Fibroblast of lung (primary cell): ENCODE measurements around the gene PIP4K2A.

Experiments used
- EZH2 ChIP-seq: IDR thresholded peaks from 2 replicates; pipeline ENCODE4 v1.5.1; 2012; ENCODE audit warnings: low read length, control low read depth, mild to moderate bottlenecking; ENCODE audit errors: missing control alignments
- TF ChIP-seq, protein P1 (sequence below), 2 donors: IDR thresholded peaks in 1 of 2; conservative IDR thresholded peaks in 1 of 2; 1 replicate in 1 of 2; 2 replicates in 1 of 2; pipeline ENCODE4 v1.5.1; 2011 to 2012; ENCODE audit warnings: low read length in 2 of 2, control low read depth in 1 of 2, inconsistent platforms in 1 of 2, low read depth in 1 of 2, mild to moderate bottlenecking in 1 of 2

DNA sequence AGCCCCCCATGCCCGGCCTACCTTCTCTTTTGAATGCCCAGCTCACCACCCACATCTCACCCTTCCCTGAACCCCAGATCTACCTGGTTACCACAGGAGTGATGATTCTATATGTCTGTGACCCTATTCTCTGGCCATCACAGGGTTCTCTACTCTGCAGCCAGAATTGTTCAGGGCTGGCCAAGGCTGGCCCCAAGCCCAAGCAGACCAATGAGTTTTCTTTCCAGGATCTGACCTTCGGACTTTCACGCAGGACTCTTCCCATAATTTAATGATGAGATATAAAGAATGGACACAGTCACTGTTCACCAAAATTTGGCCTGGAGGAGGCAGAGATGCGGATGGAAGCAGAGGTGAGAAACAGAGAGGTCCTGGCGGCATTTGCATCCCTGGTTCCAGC lies 72.6 kb downstream of the PIP4K2A start:
- TF ChIP-seq, protein P1, sequence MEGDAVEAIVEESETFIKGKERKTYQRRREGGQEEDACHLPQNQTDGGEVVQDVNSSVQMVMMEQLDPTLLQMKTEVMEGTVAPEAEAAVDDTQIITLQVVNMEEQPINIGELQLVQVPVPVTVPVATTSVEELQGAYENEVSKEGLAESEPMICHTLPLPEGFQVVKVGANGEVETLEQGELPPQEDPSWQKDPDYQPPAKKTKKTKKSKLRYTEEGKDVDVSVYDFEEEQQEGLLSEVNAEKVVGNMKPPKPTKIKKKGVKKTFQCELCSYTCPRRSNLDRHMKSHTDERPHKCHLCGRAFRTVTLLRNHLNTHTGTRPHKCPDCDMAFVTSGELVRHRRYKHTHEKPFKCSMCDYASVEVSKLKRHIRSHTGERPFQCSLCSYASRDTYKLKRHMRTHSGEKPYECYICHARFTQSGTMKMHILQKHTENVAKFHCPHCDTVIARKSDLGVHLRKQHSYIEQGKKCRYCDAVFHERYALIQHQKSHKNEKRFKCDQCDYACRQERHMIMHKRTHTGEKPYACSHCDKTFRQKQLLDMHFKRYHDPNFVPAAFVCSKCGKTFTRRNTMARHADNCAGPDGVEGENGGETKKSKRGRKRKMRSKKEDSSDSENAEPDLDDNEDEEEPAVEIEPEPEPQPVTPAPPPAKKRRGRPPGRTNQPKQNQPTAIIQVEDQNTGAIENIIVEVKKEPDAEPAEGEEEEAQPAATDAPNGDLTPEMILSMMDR (conservative IDR thresholded peaks at IDR 0.05 in 1 of 2, IDR thresholded peaks at IDR 0.05 in 1 of 2; ENCODE audit: low read depth in 1 of 2, low read length in 2 of 2), result no peak
- no peak for TF ChIP-seq EZH2
